ENCODE data around the gene DCAF11. TPM values are rescaled to one million over a fixed set of nuclear protein-coding genes. Genes with fewer than 3 reads are reported as not detected.

DCAF11 gene
- 48.4 and 54.9 TPM in 2 replicates for total RNA-seq

GRCh38 chr14:24114532-24115421 lies at the start of gene DCAF11, which contains the start of gene NRL:
TSS of gene DCAF11 (plus strand) at chr14:24114777. CDS start at chr14:24115595, 818 bp downstream.
TSS of gene NRL (minus strand) at chr14:24114949. CDS start at chr14:24082848, 32,101 bp downstream.

GRCh38 chr14:24071144-24071697 lies 43.4 kb upstream of the DCAF11 start, which contains the start of gene CPNE6:
TSS of gene CPNE6 (plus strand) at chr14:24071562. CDS start at chr14:24072937, 1,375 bp downstream.

GRCh38 chr14:24093901-24094840 lies 20.4 kb upstream of the DCAF11 start, which contains the start of gene PCK2:
TSS of gene PCK2 (plus strand) at chr14:24094311. CDS start at chr14:24094406, 95 bp downstream.

GRCh38 chr14:24130380-24130716 lies 15.8 kb downstream of the DCAF11 start, which contains the start of gene FITM1:
TSS of gene FITM1 (plus strand) at chr14:24130659. CDS start at chr14:24131564, 905 bp downstream.

GRCh38 chr14:24135834-24136683 lies 21.5 kb downstream of the DCAF11 start, which contains the start of gene PSME1:
TSS of gene PSME1 (plus strand) at chr14:24136194. CDS start at chr14:24136263, 69 bp downstream.

GRCh38 chr14:24141097-24141880 lies 26.7 kb downstream of the DCAF11 start, which contains the start of gene EMC9:
TSS of gene EMC9 (minus strand) at chr14:24141591. CDS start at chr14:24141304, 287 bp downstream.

GRCh38 chr14:24146453-24146977 lies 31.9 kb downstream of the DCAF11 start, which contains the start of gene PSME2:
TSS of gene PSME2 (minus strand) at chr14:24146610. CDS start at chr14:24146581, 29 bp downstream.

GRCh38 chr14:24146978-24147760 lies 32.6 kb downstream of the DCAF11 start, which contains the start of gene RNF31:
TSS of gene RNF31 (plus strand) at chr14:24147498. CDS start at chr14:24147699, 201 bp downstream.

GRCh38 chr14:24160850-24161804 lies 46.5 kb downstream of the DCAF11 start, which contains the start of gene IRF9:
TSS of gene IRF9 (plus strand) at chr14:24161265. CDS start at chr14:24162145, 880 bp downstream.

GRCh38 chr14:24171422-24172260 lies 57.1 kb downstream of the DCAF11 start, which contains the start of gene REC8:
TSS of gene REC8 (plus strand) at chr14:24172080. CDS start at chr14:24172553, 473 bp downstream.

Other genes starting within 250 kb of the DCAF11 start
- gene DHRS4, start 161.0 kb upstream of the DCAF11 start, total RNA-seq = 24.7 and 32.4 TPM in 2 replicates
- 6.7 and 8.3 TPM in 2 replicates for gene DHRS4L2, start 125.8 kb upstream of the DCAF11 start, total RNA-seq
- gene CARMIL3, start 62.8 kb upstream of the DCAF11 start, total RNA-seq = 0.05 TPM in 1 of 2 replicates, not detected in the other
- gene CPNE6, start 43.2 kb upstream of the DCAF11 start, total RNA-seq = not detected in 2 replicates
- 26.7 TPM in 2 replicates for gene PCK2, start 20.5 kb upstream of the DCAF11 start, total RNA-seq
- 0.30 and 0.69 TPM in 2 replicates for gene NRL, start 172 bp downstream of the DCAF11 start, total RNA-seq
- gene FITM1, start 15.9 kb downstream of the DCAF11 start, total RNA-seq = not detected in 2 replicates
- 81.2 and 85.5 TPM in 2 replicates for gene PSME1, start 21.4 kb downstream of the DCAF11 start, total RNA-seq
- 10.4 and 16.6 TPM in 2 replicates for gene EMC9, start 26.8 kb downstream of the DCAF11 start, total RNA-seq
- 63.5 and 65.1 TPM in 2 replicates for gene PSME2, start 31.8 kb downstream of the DCAF11 start, total RNA-seq
- gene RNF31, start 32.7 kb downstream of the DCAF11 start, total RNA-seq = 28.5 and 44.6 TPM in 2 replicates
- 30.5 and 42.5 TPM in 2 replicates for gene IRF9, start 46.5 kb downstream of the DCAF11 start, total RNA-seq
- gene REC8, start 57.3 kb downstream of the DCAF11 start, total RNA-seq = 1.2 and 1.7 TPM in 2 replicates
- gene IPO4, start 74.0 kb downstream of the DCAF11 start, total RNA-seq = 36.2 and 52.9 TPM in 2 replicates
- 90.6 and 92.9 TPM in 2 replicates for gene TM9SF1, start 80.7 kb downstream of the DCAF11 start, total RNA-seq
- gene TSSK4, start 90.9 kb downstream of the DCAF11 start, total RNA-seq = 0.14 and 0.30 TPM in 2 replicates
- 26.1 and 33.1 TPM in 2 replicates for gene CHMP4A, start 98.7 kb downstream of the DCAF11 start, total RNA-seq
- gene MDP1, start 101.3 kb downstream of the DCAF11 start, total RNA-seq = 7.9 and 20.5 TPM in 2 replicates
- 158 and 162 TPM in 2 replicates for gene NEDD8, start 117.6 kb downstream of the DCAF11 start, total RNA-seq
- 66.8 and 89.7 TPM in 2 replicates for gene GMPR2, start 118.2 kb downstream of the DCAF11 start, total RNA-seq
- gene TINF2, start 127.8 kb downstream of the DCAF11 start, total RNA-seq = 45.1 and 49.5 TPM in 2 replicates
- gene TGM1, start 148.4 kb downstream of the DCAF11 start, total RNA-seq = 0.74 and 2.1 TPM in 2 replicates
- 29.7 and 35.2 TPM in 2 replicates for gene RABGGTA, start 156.8 kb downstream of the DCAF11 start, total RNA-seq
- gene DHRS1, start 185.0 kb downstream of the DCAF11 start, total RNA-seq = 14.9 and 23.2 TPM in 2 replicates
- gene NOP9, start 185.1 kb downstream of the DCAF11 start, total RNA-seq = 19.6 and 23.9 TPM in 2 replicates
- gene CIDEB, start 193.2 kb downstream of the DCAF11 start, total RNA-seq = 0.59 and 0.69 TPM in 2 replicates
- gene LTB4R2, start 195.4 kb downstream of the DCAF11 start, total RNA-seq = 2.1 and 3.5 TPM in 2 replicates
- 0.59 and 0.78 TPM in 2 replicates for gene LTB4R, start 196.7 kb downstream of the DCAF11 start, total RNA-seq
- gene ADCY4, start 220.3 kb downstream of the DCAF11 start, total RNA-seq = 0.59 and 0.97 TPM in 2 replicates
- gene RIPK3, start 225.2 kb downstream of the DCAF11 start, total RNA-seq = not detected in 2 replicates

Measured in smooth muscle cell of the umbilical artery (primary cell).